Sigmoid colon (tissue), 4 donors: ENCODE measurements around the gene LLGL1.

Experiments used
- EP300 ChIP-seq, 4 donors: sonication (generic); formaldehyde crosslinking; IDR thresholded peaks; one replicate each; pipeline ENCODE4 v1.6.1; 2017; ENCODE audit warnings: antibody characterized with exemption in 4 of 4
- TF ChIP-seq, protein P1 (sequence below), 4 experiments: fragments of 450-650 bp in 3 of 4; fragments of 200-600 bp in 1 of 4; IDR thresholded peaks; one replicate each; pipeline ENCODE4 v1.5.1; 2016 to 2019; ENCODE audit warnings: antibody characterized with exemption in 4 of 4, mild to moderate bottlenecking in 3 of 4, moderate library complexity in 2 of 4

DNA sequence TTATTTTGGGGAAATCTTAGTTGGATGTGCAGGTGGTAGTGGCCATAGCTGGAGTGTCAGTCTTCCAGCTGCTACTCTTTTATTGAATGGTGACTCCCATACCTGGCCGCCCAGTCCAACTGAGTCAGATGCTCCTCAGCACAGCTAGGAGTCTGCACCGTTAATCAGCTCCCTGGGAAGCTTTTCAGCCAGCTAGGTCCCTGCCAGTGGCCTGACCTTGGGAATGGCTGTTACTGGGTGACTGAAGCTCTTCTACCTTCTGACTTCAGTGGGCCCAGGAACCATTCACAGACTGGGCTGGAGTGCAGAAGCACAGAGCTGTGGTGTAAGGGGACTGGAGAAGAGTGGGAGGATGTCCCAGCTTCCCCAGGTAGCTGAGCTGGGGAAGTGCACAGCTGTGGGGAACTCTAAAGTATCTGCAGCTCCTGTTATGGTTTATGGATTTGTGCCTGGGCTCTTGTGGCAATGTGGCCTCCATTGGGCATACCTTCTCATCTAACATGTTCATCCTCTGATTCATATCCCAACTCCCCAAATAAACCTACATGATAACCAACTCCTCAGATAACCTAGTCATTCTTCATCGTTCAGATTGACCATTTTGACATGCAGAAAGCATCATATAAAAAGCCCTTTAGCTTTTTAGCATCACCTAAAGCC is 27.8 kb upstream of the LLGL1 start:
- TF ChIP-seq, protein P1, sequence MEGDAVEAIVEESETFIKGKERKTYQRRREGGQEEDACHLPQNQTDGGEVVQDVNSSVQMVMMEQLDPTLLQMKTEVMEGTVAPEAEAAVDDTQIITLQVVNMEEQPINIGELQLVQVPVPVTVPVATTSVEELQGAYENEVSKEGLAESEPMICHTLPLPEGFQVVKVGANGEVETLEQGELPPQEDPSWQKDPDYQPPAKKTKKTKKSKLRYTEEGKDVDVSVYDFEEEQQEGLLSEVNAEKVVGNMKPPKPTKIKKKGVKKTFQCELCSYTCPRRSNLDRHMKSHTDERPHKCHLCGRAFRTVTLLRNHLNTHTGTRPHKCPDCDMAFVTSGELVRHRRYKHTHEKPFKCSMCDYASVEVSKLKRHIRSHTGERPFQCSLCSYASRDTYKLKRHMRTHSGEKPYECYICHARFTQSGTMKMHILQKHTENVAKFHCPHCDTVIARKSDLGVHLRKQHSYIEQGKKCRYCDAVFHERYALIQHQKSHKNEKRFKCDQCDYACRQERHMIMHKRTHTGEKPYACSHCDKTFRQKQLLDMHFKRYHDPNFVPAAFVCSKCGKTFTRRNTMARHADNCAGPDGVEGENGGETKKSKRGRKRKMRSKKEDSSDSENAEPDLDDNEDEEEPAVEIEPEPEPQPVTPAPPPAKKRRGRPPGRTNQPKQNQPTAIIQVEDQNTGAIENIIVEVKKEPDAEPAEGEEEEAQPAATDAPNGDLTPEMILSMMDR (IDR thresholded peaks at IDR 0.05): no peak
- TF ChIP-seq EP300 (IDR thresholded peaks at IDR 0.05): no peak
